Keratinocyte (primary cell): ENCODE data around the gene TMEM200A. TPM values are rescaled to one million over a fixed set of nuclear protein-coding genes. Genes with fewer than 3 reads are reported as not detected.
"Not testable (repeated sequence)": the region's sequence is repeated elsewhere in the genome, so short reads cannot be mapped to it uniquely, and the experiment has no call there.

ENCODE experiments used
- DNase-seq: peaks from one replicate; pipeline ENCODE4 v3.0.0-alpha.2; 2011; ENCODE audit warnings: low read depth, missing footprints, low spot score
- FAIRE-seq: peaks from 2 replicates; lab custom pipeline; 2011; peaks lifted over from hg19 to GRCh38; lab: Jason Lieb, UNC
- H2AFZ ChIP-seq: 2 replicates; pipeline ENCODE4 v1.6.0; 2012; ENCODE audit warnings: low read length, control low read depth, inconsistent platforms; ENCODE audit not compliant: control insufficient read depth
- H3K27ac ChIP-seq: 2 replicates; pipeline ENCODE4 v1.5.1; 2011; ENCODE audit warnings: low read length; ENCODE audit not compliant: control insufficient read depth, insufficient read depth
- H3K27me3 ChIP-seq: 3 replicates; pipeline ENCODE4 v1.6.0; 2011; ENCODE audit warnings: low read length; ENCODE audit not compliant: control insufficient read depth, insufficient read depth; ENCODE audit errors: extremely low read depth
- H3K36me3 ChIP-seq, 2 experiments: 2 replicates in 1 of 2; 3 replicates in 1 of 2; pipeline ENCODE4 v1.5.1; 2011; ENCODE audit warnings: low read length in 2 of 2, mild to moderate bottlenecking in 1 of 2; ENCODE audit not compliant: control insufficient read depth in 2 of 2, insufficient read depth in 2 of 2; ENCODE audit errors: extremely low read depth in 1 of 2
- H3K4me1 ChIP-seq: 3 replicates; pipeline ENCODE4 v1.5.1; 2011; ENCODE audit warnings: low read length; ENCODE audit not compliant: control insufficient read depth, insufficient read depth; ENCODE audit errors: extremely low read depth
- H3K4me2 ChIP-seq: 3 replicates; pipeline ENCODE4 v1.6.0; 2011; ENCODE audit warnings: low read depth, low read length; ENCODE audit not compliant: control insufficient read depth, insufficient read depth; ENCODE audit errors: extremely low read depth
- H3K4me3 ChIP-seq, 3 experiments: fragments of 200-600 bp in 1 of 3; sonication (generic) in 1 of 3; 2 replicates in 2 of 3; 3 replicates in 1 of 3; pipeline ENCODE4 v1.5.1; 2011 to 2016; ENCODE audit warnings: low read length in 3 of 3, mild to moderate bottlenecking in 3 of 3, control low read depth in 2 of 3, inconsistent platforms in 1 of 3, low read depth in 1 of 3, mixed read lengths in 1 of 3, mixed run types in 1 of 3, moderate library complexity in 1 of 3; ENCODE audit not compliant: control insufficient read depth in 2 of 3, insufficient read depth in 2 of 3; ENCODE audit errors: extremely low read depth in 1 of 3
- H3K79me2 ChIP-seq: 2 replicates; pipeline ENCODE4 v1.6.0; 2012; ENCODE audit warnings: low read length; ENCODE audit not compliant: control insufficient read depth, insufficient read depth
- H3K9ac ChIP-seq: 3 replicates; pipeline ENCODE4 v1.6.0; 2011; ENCODE audit warnings: low read length; ENCODE audit not compliant: control insufficient read depth, insufficient read depth; ENCODE audit errors: extremely low read depth
- H3K9me1 ChIP-seq: 3 replicates; pipeline ENCODE4 v1.6.0; 2011; ENCODE audit warnings: low read length; ENCODE audit not compliant: control insufficient read depth, insufficient read depth; ENCODE audit errors: extremely low read depth
- H3K9me3 ChIP-seq: 2 replicates; pipeline ENCODE4 v1.5.1; 2012; ENCODE audit warnings: low read depth, low read length; ENCODE audit not compliant: control insufficient read depth
- H4K20me1 ChIP-seq: 3 replicates; pipeline ENCODE4 v1.6.0; 2011; ENCODE audit warnings: low read length; ENCODE audit not compliant: control insufficient read depth, insufficient read depth; ENCODE audit errors: extremely low read depth
- CTCF ChIP-seq, 3 experiments: IDR thresholded peaks in 1 of 3; conservative IDR thresholded peaks in 1 of 3; optimal IDR thresholded peaks in 1 of 3; 2 replicates in 2 of 3; 3 replicates in 1 of 3; pipeline versions ENCODE3 to v1.5.1; 2011; ENCODE audit warnings: low read length in 3 of 3, mild to moderate bottlenecking in 3 of 3, moderate library complexity in 2 of 3, control low read depth in 1 of 3, inconsistent platforms in 1 of 3; ENCODE audit not compliant: insufficient read depth in 2 of 3; ENCODE audit errors: extremely low read depth in 1 of 3
- EZH2 ChIP-seq: IDR thresholded peaks from one replicate; pipeline ENCODE4 v1.6.1; 2012; ENCODE audit warnings: inconsistent platforms, mild to moderate bottlenecking, low read length, moderate library complexity
- dilution Hi-C: fragments of 300-500 bp; cut with MboI; formaldehyde crosslinking; loops from one replicate; pipeline ENCODE4 v1.7.0; 2020; ENCODE audit warnings: low sequenced_read_pairs; ENCODE audit not compliant: extremely low pct_ligation_motif_present
- polyA plus RNA-seq, 5 experiments: library from polyadenylated mRNA; depleted of rRNA in 3 of 5; stranded (reverse) in 3 of 5; stranded (forward) in 1 of 5; unstranded in 1 of 5; fragments of >200 nt; gene quantifications; 1 replicate in 1 of 5; 2 replicates in 3 of 5; 3 replicates in 1 of 5; pipeline versions ENCODE4 v1.2.1 to v1.2.3, GENCODE V29; 2011 to 2012; ENCODE audit warnings: missing spikeins in 2 of 5, low read depth in 1 of 5, low replicate concordance in 1 of 5

TMEM200A gene
- polyA plus RNA-seq, 1 donor (not counting 4 experiments of a cell fraction or from before 2014, with no cell fraction given): 80.4 TPM

GRCh38 chr6:130326496-130326895 is 39.3 kb upstream of the TMEM200A start:
- Histone ChIP-seq H3K9me1 (no peaks in the 10 kb centered on the region), H3K36me3 (no peaks in the 10 kb centered on the region), H3K79me2 (peaks cover 4% of the 10 kb centered on the region), H3K4me3 (no peak overlapping the region), H3K4me2 (no peak overlapping the region), H4K20me1 (no peaks in the 10 kb centered on the region), H3K27ac (no peak overlapping the region), H3K4me1 (peaks cover 8% of the 10 kb centered on the region), H2AFZ (no peak overlapping the region), H3K9ac (no peak overlapping the region), H3K27me3 (no peaks in the 10 kb centered on the region), H3K9me3 (no peaks in the 10 kb centered on the region)
- TF ChIP-seq EZH2 (no peak), CTCF (optimal IDR thresholded peaks at IDR 0.05 in 1 of 3, IDR thresholded peaks at IDR 0.05 in 1 of 3, conservative IDR thresholded peaks at IDR 0.05 in 1 of 3; ENCODE audit: extremely low read depth in 1 of 3, insufficient read depth in 2 of 3, low read length in 3 of 3) (no peak)
- no peak for FAIRE-seq
- no peak for DNase-seq
- dilution Hi-C loops: no loop called here

GRCh38 chr6:130337534-130337933 is 28.3 kb upstream of the TMEM200A start:
- Histone ChIP-seq H3K9ac (no peak overlapping the region), H3K4me3 (no peak overlapping the region), H3K36me3 (no peaks in the 10 kb centered on the region), H3K4me1 (no peaks in the 10 kb centered on the region), H3K4me2 (no peak overlapping the region), H3K9me1 (no peaks in the 10 kb centered on the region), H3K79me2 (no peaks in the 10 kb centered on the region), H2AFZ (no peak overlapping the region), H3K27me3 (no peaks in the 10 kb centered on the region), H3K9me3 (no peaks in the 10 kb centered on the region), H4K20me1 (no peaks in the 10 kb centered on the region), H3K27ac (no peak overlapping the region)
- DNase-seq: no peak
- no peak for FAIRE-seq
- no peak for TF ChIP-seq CTCF (optimal IDR thresholded peaks at IDR 0.05 in 1 of 3, IDR thresholded peaks at IDR 0.05 in 1 of 3, conservative IDR thresholded peaks at IDR 0.05 in 1 of 3; ENCODE audit: extremely low read depth in 1 of 3, insufficient read depth in 2 of 3, low read length in 3 of 3)
- no peak for TF ChIP-seq EZH2
- dilution Hi-C loops: no loop called here

GRCh38 chr6:130346324-130346723 is 19.5 kb upstream of the TMEM200A start:
- FAIRE-seq, H3K9me3 ChIP-seq, H3K27ac ChIP-seq, H3K9me1 ChIP-seq, H4K20me1 ChIP-seq, DNase-seq, H2AFZ ChIP-seq, H3K4me3 ChIP-seq, dilution Hi-C loops, H3K4me2 ChIP-seq, H3K36me3 ChIP-seq, H3K4me1 ChIP-seq, H3K27me3 ChIP-seq, H3K9ac ChIP-seq: not testable (repeated sequence)
- peaks cover 11% of the 10 kb centered on the region for H3K79me2 ChIP-seq
